NAMALWA (cell line): ENCODE results near the gene TMEM44.
"Not testable (repeated sequence)": the region's sequence is repeated elsewhere in the genome, so short reads cannot be mapped to it uniquely, and the experiment has no call there.

ENCODE experiments used
- DNase-seq: peaks from one replicate; pipeline ENCODE4 v3.0.0-alpha.2; 2015; ENCODE audit warnings: low spot score

The TMEM44 gene

DNA sequence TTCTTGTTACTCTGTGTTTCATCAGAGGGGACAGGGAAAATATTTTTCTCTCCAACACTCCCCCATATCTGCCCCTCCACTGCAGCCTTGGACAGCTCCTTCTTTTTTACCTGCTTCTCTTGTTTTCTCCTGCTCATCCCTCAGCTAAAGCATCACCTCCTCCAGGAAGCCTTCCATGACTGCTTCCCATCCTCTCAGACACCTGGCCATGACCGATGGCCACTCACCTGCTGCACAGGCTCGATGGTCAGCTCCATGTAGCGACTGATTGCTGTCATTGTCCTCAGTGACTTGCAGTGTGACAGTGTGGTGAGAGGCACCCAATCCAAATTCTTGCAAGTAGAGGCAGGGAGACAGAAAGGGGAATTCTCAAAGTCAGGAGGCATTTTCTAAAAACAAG lies 22.5 kb downstream of the TMEM44 start:
- no peak for DNase-seq

- no peak for DNase-seq
These were observed 23.6 kb downstream of the TMEM44 start for GRCh38 chr3:194609601-194610000.

- no peak for DNase-seq
These were observed 24.2 kb downstream of the TMEM44 start for GRCh38 chr3:194608981-194609380.

DNA sequence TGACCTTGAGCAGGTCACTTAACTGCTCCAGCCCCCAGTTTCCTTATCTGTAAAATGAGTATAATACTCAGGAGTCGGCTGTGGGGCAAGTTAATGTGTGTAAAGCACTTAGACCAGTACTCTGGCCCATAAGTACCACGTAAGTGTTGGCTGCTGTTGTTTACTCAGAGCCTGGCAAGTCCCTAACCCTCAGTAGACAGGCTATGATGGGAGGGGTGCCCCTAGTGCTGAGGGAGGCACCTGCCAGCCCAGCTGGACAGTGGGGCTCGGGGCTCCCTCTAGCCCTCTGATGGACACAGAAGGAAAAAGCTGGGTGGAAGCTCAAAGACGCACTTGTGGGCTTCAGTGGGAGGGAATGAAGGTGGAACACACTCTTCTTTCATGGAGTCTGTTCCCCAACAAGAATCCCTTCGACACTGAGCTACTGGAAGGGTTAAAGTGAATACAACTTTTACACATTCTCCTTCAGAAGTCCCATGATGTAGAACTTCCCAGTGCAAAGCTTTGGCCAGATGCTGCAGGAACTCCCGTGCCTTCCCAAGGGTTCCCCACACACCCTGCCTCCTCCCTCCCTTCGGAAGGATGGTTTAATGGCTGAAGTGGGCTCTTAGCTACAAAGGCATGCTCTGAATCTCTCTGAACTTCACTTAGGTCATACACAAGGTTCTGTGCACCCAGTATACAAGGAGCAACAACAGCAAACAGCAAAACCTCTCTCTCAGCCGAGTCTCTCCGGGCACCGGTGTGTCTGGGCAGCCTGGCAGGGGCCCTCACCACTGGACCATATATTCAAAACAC lies 25.4 kb downstream of the TMEM44 start:
- no peak for DNase-seq

DNA sequence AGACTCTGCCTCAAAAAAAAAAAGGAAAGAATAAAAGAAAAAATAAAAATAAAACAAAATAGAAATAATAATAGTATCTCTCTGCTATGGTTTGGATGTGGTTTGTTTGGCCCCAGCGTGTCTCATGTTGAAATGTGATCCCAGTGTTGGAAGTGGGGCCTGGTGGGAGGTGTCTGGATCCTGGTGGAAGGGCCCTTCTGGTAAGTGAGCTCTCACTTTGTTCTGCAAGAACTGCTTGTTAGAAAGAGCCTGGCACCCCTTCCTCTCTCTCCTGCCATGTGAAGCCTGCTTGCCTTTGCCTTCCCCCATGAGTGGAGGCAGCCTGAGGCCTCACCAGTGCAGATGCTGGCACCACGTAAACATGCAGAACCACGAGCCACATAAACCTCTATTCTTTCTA lies 26.3 kb downstream of the TMEM44 start:
- DNase-seq: no peak

GRCh38 chr3:194606163-194606562 lies 27.1 kb downstream of the TMEM44 start:
- no peak for DNase-seq

DNA sequence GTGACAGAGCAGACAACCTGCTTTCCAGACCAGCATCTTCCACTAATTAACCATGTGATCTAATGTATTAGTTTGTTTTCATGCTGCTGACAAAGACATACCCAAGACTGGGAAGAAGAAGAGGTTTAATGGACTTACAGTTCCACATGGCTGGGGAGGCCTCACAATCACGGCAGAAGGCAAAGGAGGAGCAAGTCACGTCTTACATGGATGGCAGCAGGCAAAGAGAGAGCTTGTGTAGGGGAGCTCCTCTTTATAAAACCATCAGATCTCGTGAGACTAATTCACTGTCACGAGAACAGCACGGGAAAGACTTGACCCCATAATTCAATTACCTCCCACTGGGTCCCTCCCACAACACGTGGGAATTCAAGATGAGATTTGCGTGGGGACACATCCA lies 27.9 kb downstream of the TMEM44 start:
- not testable (repeated sequence) for DNase-seq

DNA sequence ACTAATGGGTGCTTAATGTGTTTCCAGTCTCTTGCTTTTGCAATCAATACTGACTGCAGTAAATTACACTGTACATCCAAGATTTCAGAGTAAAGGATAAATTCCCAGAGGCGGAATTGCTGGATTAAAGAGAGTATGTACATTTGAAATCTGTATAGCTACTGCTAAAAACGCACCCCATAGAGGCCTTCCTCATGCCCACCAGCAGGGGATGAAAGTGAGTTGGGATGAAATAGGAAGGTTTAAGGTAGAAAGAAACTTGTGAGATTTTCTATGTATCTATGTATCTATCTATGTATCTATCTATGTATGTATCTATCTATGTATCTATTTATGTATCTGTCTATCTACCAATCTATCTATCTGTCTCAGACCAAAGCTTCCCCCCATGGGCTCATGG lies 28.4 kb downstream of the TMEM44 start:
- peak; percentile 29 for DNase-seq

DNA sequence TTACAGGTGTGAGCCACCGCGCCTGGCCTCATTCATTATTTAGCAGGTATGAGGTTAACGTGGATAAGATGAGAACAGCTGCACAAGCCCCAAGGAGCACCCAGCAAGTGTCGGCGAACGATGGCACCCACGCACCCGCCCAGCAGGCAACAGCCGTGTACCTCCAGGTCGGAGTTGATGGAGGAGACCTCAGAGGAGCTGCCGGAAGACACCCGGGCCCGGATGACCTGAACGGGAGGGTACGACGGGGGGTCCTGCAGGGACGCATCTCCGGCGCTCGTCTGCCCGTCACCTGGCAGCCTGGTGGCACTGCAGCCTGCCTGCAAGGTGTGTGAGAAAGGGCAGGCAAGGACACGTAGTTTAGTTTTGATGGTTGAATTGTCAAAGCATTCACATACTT lies 29.1 kb downstream of the TMEM44 start:
- no peak for DNase-seq

DNA sequence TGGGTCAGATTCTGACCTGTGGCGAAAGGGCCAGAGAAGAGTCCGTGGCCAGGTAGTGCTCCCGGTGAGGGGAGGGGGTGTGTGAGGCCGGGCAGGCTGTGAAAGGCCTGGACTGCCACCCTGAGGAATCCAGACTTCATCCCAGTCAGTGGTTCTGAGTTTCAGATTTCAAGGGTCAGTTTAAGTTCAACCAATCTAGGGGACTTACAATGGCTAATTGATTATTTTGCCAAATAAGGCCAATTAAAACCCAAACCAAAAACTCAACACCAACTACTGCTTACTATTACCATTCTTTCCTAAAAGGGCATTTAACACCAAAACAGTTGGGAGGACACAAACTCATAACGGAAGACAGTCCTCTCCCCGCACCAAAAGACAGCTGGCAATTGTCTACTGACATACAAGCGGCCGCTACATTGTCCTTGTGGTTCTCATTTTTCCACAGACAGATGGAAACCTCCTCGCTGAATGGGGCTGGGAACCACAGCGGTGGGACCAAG lies 30.5 kb downstream of the TMEM44 start:
- no peak for DNase-seq

DNA sequence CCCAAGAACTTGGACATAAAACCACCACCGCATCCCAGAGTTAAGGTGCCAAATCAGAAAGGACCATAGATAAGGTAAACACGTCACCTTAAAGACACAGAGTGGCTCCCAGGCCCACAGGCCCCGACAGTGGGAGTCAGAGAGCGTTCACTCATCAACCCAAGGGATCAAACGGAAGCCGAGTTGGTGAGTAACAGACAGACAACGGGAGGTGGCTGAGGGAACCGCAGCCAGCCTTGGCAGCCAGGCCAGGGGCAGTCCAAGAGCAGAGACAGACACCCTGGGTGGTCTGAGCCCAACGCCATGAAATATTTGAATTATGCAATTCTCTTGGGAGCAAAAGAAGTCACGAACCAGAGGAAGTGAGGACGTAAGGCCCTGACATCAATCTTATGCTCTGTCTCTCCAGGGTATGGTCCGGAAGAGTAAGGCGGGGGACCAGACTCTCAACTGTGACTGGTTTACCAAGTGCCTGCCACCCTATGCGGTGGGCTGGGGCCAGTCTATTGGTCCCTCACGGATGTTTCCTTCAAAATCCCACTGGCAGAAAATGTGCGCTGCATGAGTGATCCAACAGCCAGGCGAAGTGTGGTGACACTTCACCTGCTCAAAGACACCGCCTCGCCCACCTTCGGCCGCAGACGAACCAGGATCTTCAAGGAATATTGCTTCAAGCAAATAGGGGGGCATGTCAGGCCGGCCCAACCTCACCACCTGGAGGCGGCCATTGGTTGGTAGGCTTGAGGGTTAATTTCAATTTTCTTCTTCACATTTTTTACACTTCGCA lies 34.3 kb downstream of the TMEM44 start:
- DNase-seq: no peak

- no peak for DNase-seq
These were observed 36.3 kb downstream of the TMEM44 start for GRCh38 chr3:194596906-194597305.

DNA sequence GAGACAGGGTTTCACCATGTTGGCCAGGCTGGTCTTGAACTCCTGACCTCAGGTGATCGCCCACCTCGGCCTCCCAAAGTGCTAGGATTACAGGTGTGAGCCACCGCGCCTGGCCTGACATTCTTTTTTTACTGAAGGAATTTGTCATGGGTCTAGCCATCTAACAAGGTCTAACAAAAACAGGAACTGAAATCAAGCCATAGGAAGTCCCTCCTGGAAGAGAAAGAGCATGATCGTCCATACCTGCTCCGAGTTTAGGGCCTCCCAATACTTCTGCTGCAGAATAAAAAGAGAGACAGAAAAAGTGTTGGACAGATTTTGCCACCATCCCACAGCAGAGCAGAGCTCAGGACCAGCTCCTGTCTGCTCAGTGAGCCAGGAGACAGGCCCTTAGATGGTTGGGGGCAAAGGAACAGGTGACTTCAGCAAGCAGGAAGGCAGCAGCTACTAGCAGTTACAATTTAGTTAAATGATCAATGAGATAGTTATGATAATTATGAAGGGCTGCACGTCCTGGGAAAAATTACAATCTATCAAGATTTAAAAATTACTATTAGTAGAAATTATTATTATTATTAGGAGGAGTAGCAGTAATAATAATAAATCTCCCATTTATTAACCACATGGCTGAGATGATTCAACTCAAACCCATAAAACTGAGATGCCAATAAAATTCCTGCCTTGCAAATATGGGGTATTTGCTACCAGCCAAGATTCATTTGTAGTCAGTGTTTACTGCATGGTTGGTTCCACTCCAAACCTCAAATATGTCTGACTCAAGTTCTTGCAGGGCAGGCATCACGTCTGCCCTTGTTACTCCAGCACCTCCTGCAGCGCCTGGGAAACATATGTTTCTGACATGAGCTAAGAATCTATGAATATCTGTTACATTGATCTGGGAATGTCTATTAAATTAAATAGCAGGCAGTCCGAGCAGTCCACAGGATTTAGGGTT lies 40.1 kb downstream of the TMEM44 start:
- peak; percentile 48 for DNase-seq

- no peak for DNase-seq
These were observed 44.5 kb downstream of the TMEM44 start for GRCh38 chr3:194588741-194589140.

GRCh38 chr3:194588236-194588635 lies 45.0 kb downstream of the TMEM44 start:
- DNase-seq: no peak

- no peak for DNase-seq
These were observed 45.7 kb downstream of the TMEM44 start for GRCh38 chr3:194587438-194587931.

DNA sequence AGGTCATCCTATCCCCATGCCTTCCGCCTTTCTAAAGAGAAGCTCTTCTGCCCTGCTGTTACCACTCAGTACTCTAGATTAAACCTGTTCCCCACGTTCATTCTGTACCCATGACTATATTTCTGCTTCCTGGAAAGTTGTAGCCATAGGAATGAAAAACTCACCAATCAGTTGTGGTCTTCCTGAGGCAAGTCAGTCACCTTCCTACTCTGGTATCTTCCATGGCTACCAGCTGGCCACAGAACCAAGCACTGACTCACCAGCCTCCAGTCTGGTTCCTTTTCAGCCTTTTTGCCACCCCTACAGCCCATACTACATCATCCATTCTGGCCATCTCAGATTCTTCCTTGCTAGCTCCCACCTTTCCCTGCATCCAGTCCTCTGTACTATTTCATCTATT lies 46.4 kb downstream of the TMEM44 start:
- DNase-seq: no peak

- no peak for DNase-seq
These were observed 47.3 kb downstream of the TMEM44 start for GRCh38 chr3:194585880-194586281.

- DNase-seq: no peak
These were observed 48.4 kb downstream of the TMEM44 start for GRCh38 chr3:194584866-194585265.

GRCh38 chr3:194584320-194584776 lies 48.9 kb downstream of the TMEM44 start:
- DNase-seq: no peak

DNA sequence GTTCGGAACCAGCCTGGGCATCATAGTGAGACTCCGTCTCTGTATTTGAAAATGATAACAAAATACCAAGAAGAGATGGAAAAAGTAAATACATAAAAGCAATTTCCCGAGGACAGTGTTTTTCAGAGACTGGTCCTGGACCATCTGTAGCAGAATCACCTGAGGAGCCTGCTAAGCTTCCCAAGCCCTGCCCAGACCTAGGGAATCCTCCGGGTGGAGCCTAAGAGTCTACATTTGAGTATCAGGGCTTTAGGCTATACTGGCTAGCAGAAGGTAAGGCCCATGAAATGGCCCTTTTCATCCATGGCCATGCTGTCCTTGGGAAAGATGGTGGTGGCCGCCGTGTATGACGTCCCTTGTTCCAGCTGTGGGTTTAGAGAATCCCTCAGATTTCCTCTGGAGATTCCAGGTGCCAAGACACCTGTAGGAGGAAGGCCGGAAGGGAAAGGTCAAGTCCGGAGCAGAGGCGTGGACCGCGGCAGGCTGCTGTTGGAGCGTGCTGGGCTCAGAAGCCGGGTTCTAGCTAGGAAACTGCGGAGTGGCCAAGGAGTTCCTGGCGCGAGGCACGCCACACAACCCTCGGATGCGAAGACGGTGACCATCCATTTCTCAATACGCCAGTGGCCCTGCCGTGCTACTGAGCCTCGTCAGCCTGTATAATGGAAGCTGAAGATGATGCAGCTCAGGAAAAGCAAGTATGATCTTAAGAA lies 50.9 kb downstream of the TMEM44 start:
- no peak for DNase-seq
